ENCODE results near the gene EGFR.
A peak's percentile ranks its signal among the peaks of the same experiment; 100 is the strongest.

The EGFR gene

GRCh38 chr7:55130395-55131141 is 111.8 kb downstream of the EGFR start:
- no peak for DNase-seq

GRCh38 chr7:55131142-55131929 is 112.5 kb downstream of the EGFR start:
- DNase-seq = no peak

- no peak for DNase-seq
Observed at GRCh38 chr7:55132550-55132889, 113.7 kb downstream of the EGFR start.

GRCh38 chr7:55132890-55133551 is 114.2 kb downstream of the EGFR start:
- no peak for DNase-seq

GRCh38 chr7:55133630-55134358 is 115.0 kb downstream of the EGFR start:
- no peak for DNase-seq

- no peak for DNase-seq
Observed at GRCh38 chr7:55134359-55134725, 115.5 kb downstream of the EGFR start.

GRCh38 chr7:55134786-55135185 is 116.0 kb downstream of the EGFR start:
- DNase-seq = no peak

- DNase-seq = no peak
Observed at GRCh38 chr7:55135462-55135861, 116.6 kb downstream of the EGFR start.

GRCh38 chr7:55138663-55139062 is 119.8 kb downstream of the EGFR start:
- DNase-seq = no peak

- DNase-seq = no peak
Observed at GRCh38 chr7:55140221-55140940, 121.6 kb downstream of the EGFR start.

- no peak for DNase-seq
Observed at GRCh38 chr7:55140941-55141278, 122.1 kb downstream of the EGFR start.

- DNase-seq = no peak
Observed at GRCh38 chr7:55142919-55143600, 124.2 kb downstream of the EGFR start.

- DNase-seq = peak; percentile 49
Observed at GRCh38 chr7:55144333-55145317, 125.8 kb downstream of the EGFR start.

- no peak for DNase-seq
Observed at GRCh38 chr7:55145606-55146005, 126.8 kb downstream of the EGFR start.

GRCh38 chr7:55147101-55147500 is 128.3 kb downstream of the EGFR start:
- DNase-seq = no peak

- DNase-seq = no peak
Observed at GRCh38 chr7:55147736-55148135, 128.9 kb downstream of the EGFR start.

- DNase-seq = no peak
Observed at GRCh38 chr7:55148571-55148970, 129.8 kb downstream of the EGFR start.

GRCh38 chr7:55149001-55149400 is 130.2 kb downstream of the EGFR start:
- DNase-seq = no peak

- DNase-seq = no peak
Observed at GRCh38 chr7:55150166-55150565, 131.3 kb downstream of the EGFR start.

- no peak for DNase-seq
Observed at GRCh38 chr7:55150709-55151451, 132.1 kb downstream of the EGFR start.
